ENCODE data around the gene AEBP1.

AEBP1 gene

GRCh38 chr7:44117801-44118429 is 13.8 kb downstream of the AEBP1 start:
- WGBS (ENCODE audit: extremely low coverage, insufficient coverage, low lambda C conversion rate): no CpG with 5 or more reads among the region's 13 CpGs
- H2BK120ac ChIP-seq (ENCODE audit: low read depth, low read length): no peak overlapping the region
- H2AK5ac ChIP-seq (ENCODE audit: low read length): no peak overlapping the region
- H3K27ac ChIP-seq (ENCODE audit: low read depth, low read length): no peak overlapping the region
- no peak overlapping the region for H4K5ac ChIP-seq (ENCODE audit: low read length)
- H3K4ac ChIP-seq (ENCODE audit: low read depth, low read length): no peak overlapping the region
- no peak overlapping the region for H3K23ac ChIP-seq (ENCODE audit: low read length)
- H3K4me2 ChIP-seq (ENCODE audit: low read length): no peak overlapping the region
- no peak overlapping the region for H2BK5ac ChIP-seq (ENCODE audit: low read length)
- peaks cover 20% of the 10 kb centered on the region for H3K79me2 ChIP-seq (ENCODE audit: control insufficient read depth, insufficient read depth, low read length)
- no peak overlapping the region for H4K8ac ChIP-seq (ENCODE audit: low read depth, low read length)
- H3K36me3 ChIP-seq (ENCODE audit: control insufficient read depth, insufficient read depth, low read length): peaks cover 10% of the 10 kb centered on the region
- no peak overlapping the region for H3K4me3 ChIP-seq (ENCODE audit: low read length)
- H3K9ac ChIP-seq (ENCODE audit: low read length): no peak overlapping the region
- H2BK15ac ChIP-seq (replicated peaks; ENCODE audit: low read depth): no peak overlapping the region
- no peaks in the 10 kb centered on the region for H3K27me3 ChIP-seq (ENCODE audit: insufficient read depth, low read length, poor library complexity)
- no peak for DNase-seq
- H3K56ac ChIP-seq (ENCODE audit: low read length): no peak overlapping the region
- no peak overlapping the region for H3K18ac ChIP-seq (ENCODE audit: low read length)
- no peaks in the 10 kb centered on the region for H3K4me1 ChIP-seq (ENCODE audit: control insufficient read depth, low read depth, low read length)
- peaks cover 24% of the 10 kb centered on the region for H3K79me1 ChIP-seq (ENCODE audit: low read length)

GRCh38 chr7:44119829-44120380 is 15.8 kb downstream of the AEBP1 start:
- peaks cover 20% of the 10 kb centered on the region for H3K79me2 ChIP-seq (ENCODE audit: control insufficient read depth, insufficient read depth, low read length)
- no CpG with 5 or more reads among the region's 8 CpGs for WGBS (ENCODE audit: extremely low coverage, insufficient coverage, low lambda C conversion rate)
- H3K9ac ChIP-seq (ENCODE audit: low read length): no peak overlapping the region
- no peaks in the 10 kb centered on the region for H3K27me3 ChIP-seq (ENCODE audit: insufficient read depth, low read length, poor library complexity)
- no peak overlapping the region for H2BK15ac ChIP-seq (replicated peaks; ENCODE audit: low read depth)
- H3K27ac ChIP-seq (ENCODE audit: low read depth, low read length): no peak overlapping the region
- H3K79me1 ChIP-seq (ENCODE audit: low read length): peaks cover 24% of the 10 kb centered on the region
- no peak overlapping the region for H3K18ac ChIP-seq (ENCODE audit: low read length)
- H4K5ac ChIP-seq (ENCODE audit: low read length): no peak overlapping the region
- no peak overlapping the region for H3K4me3 ChIP-seq (ENCODE audit: low read length)
- no peak overlapping the region for H3K23ac ChIP-seq (ENCODE audit: low read length)
- no peak for DNase-seq
- no peak overlapping the region for H2AK5ac ChIP-seq (ENCODE audit: low read length)
- no peak overlapping the region for H3K4ac ChIP-seq (ENCODE audit: low read depth, low read length)
- H4K8ac ChIP-seq (ENCODE audit: low read depth, low read length): no peak overlapping the region
- H2BK5ac ChIP-seq (ENCODE audit: low read length): no peak overlapping the region
- no peaks in the 10 kb centered on the region for H3K4me1 ChIP-seq (ENCODE audit: control insufficient read depth, low read depth, low read length)
- H2BK120ac ChIP-seq (ENCODE audit: low read depth, low read length): no peak overlapping the region
- peaks cover 6% of the 10 kb centered on the region for H3K36me3 ChIP-seq (ENCODE audit: control insufficient read depth, insufficient read depth, low read length)
- H3K56ac ChIP-seq (ENCODE audit: low read length): no peak overlapping the region
- H3K4me2 ChIP-seq (ENCODE audit: low read length): no peak overlapping the region

GRCh38 chr7:44120395-44120794 is 16.2 kb downstream of the AEBP1 start:
- Histone ChIP-seq H3K4me2 (ENCODE audit: low read length) (no peak overlapping the region), H2BK15ac (replicated peaks; ENCODE audit: low read depth) (no peak overlapping the region), H3K23ac (ENCODE audit: low read length) (no peak overlapping the region), H3K18ac (ENCODE audit: low read length) (no peak overlapping the region), H3K79me1 (ENCODE audit: low read length) (peaks cover 24% of the 10 kb centered on the region), H2BK5ac (ENCODE audit: low read length) (no peak overlapping the region), H3K4ac (ENCODE audit: low read depth, low read length) (no peak overlapping the region), H2AK5ac (ENCODE audit: low read length) (no peak overlapping the region), H3K4me1 (ENCODE audit: control insufficient read depth, low read depth, low read length) (no peaks in the 10 kb centered on the region), H3K4me3 (ENCODE audit: low read length) (no peak overlapping the region), H3K36me3 (ENCODE audit: control insufficient read depth, insufficient read depth, low read length) (peaks cover 6% of the 10 kb centered on the region), H3K9ac (ENCODE audit: low read length) (no peak overlapping the region), H3K79me2 (ENCODE audit: control insufficient read depth, insufficient read depth, low read length) (peaks cover 20% of the 10 kb centered on the region), H2BK120ac (ENCODE audit: low read depth, low read length) (no peak overlapping the region), H4K5ac (ENCODE audit: low read length) (no peak overlapping the region), H3K56ac (ENCODE audit: low read length) (no peak overlapping the region), H4K8ac (ENCODE audit: low read depth, low read length) (no peak overlapping the region), H3K27me3 (ENCODE audit: insufficient read depth, low read length, poor library complexity) (no peaks in the 10 kb centered on the region), H3K27ac (ENCODE audit: low read depth, low read length) (no peak overlapping the region)
- no CpG with 5 or more reads among the region's 6 CpGs for WGBS (ENCODE audit: extremely low coverage, insufficient coverage, low lambda C conversion rate)
- DNase-seq: no peak

- no peak overlapping the region for H3K56ac ChIP-seq (ENCODE audit: low read length)
- H3K4me3 ChIP-seq (ENCODE audit: low read length): no peak overlapping the region
- H4K8ac ChIP-seq (ENCODE audit: low read depth, low read length): no peak overlapping the region
- no peaks in the 10 kb centered on the region for H3K27me3 ChIP-seq (ENCODE audit: insufficient read depth, low read length, poor library complexity)
- peaks cover 20% of the 10 kb centered on the region for H3K79me2 ChIP-seq (ENCODE audit: control insufficient read depth, insufficient read depth, low read length)
- no peak overlapping the region for H3K18ac ChIP-seq (ENCODE audit: low read length)
- no peak overlapping the region for H4K5ac ChIP-seq (ENCODE audit: low read length)
- H3K4me1 ChIP-seq (ENCODE audit: control insufficient read depth, low read depth, low read length): no peaks in the 10 kb centered on the region
- no peak overlapping the region for H3K27ac ChIP-seq (ENCODE audit: low read depth, low read length)
- DNase-seq: no peak
- H2BK5ac ChIP-seq (ENCODE audit: low read length): no peak overlapping the region
- WGBS (ENCODE audit: extremely low coverage, insufficient coverage, low lambda C conversion rate): no CpG with 5 or more reads among the region's 12 CpGs
- H2BK120ac ChIP-seq (ENCODE audit: low read depth, low read length): no peak overlapping the region
- peak overlapping the region; percentile 6 for H3K9ac ChIP-seq (ENCODE audit: low read length)
- H2AK5ac ChIP-seq (ENCODE audit: low read length): no peak overlapping the region
- no peak overlapping the region for H2BK15ac ChIP-seq (replicated peaks; ENCODE audit: low read depth)
- H3K4ac ChIP-seq (ENCODE audit: low read depth, low read length): no peak overlapping the region
- H3K4me2 ChIP-seq (ENCODE audit: low read length): no peak overlapping the region
- no peak overlapping the region for H3K23ac ChIP-seq (ENCODE audit: low read length)
- H3K79me1 ChIP-seq (ENCODE audit: low read length): peaks cover 24% of the 10 kb centered on the region
- H3K36me3 ChIP-seq (ENCODE audit: control insufficient read depth, insufficient read depth, low read length): peaks cover 2% of the 10 kb centered on the region
Measured at GRCh38 chr7:44121761-44122420, 17.7 kb downstream of the AEBP1 start.

GRCh38 chr7:44122529-44122928 is 18.4 kb downstream of the AEBP1 start:
- H3K18ac ChIP-seq (ENCODE audit: low read length): no peak overlapping the region

More at GRCh38 chr7:44122529-44122928, 18.4 kb downstream of the AEBP1 start:
- Histone ChIP-seq H3K27me3 (ENCODE audit: insufficient read depth, low read length, poor library complexity) (no peaks in the 10 kb centered on the region), H4K8ac (ENCODE audit: low read depth, low read length) (no peak overlapping the region), H3K9ac (ENCODE audit: low read length) (peak overlapping the region; percentile 77), H3K4me3 (ENCODE audit: low read length) (peak overlapping the region; percentile 84), H3K36me3 (ENCODE audit: control insufficient read depth, insufficient read depth, low read length) (peaks cover 2% of the 10 kb centered on the region), H3K4me2 (ENCODE audit: low read length) (peak overlapping the region; percentile 64), H3K79me2 (ENCODE audit: control insufficient read depth, insufficient read depth, low read length) (peaks cover 20% of the 10 kb centered on the region), H4K5ac (ENCODE audit: low read length) (no peak overlapping the region), H3K79me1 (ENCODE audit: low read length) (peaks cover 24% of the 10 kb centered on the region), H2BK5ac (ENCODE audit: low read length) (no peak overlapping the region), H3K56ac (ENCODE audit: low read length) (peak overlapping the region; percentile 97), H3K4ac (ENCODE audit: low read depth, low read length) (no peak overlapping the region), H2BK15ac (replicated peaks; ENCODE audit: low read depth) (no peak overlapping the region), H2BK120ac (ENCODE audit: low read depth, low read length) (no peak overlapping the region), H2AK5ac (ENCODE audit: low read length) (peak overlapping the region; percentile 6), H3K4me1 (ENCODE audit: control insufficient read depth, low read depth, low read length) (no peaks in the 10 kb centered on the region), H3K27ac (ENCODE audit: low read depth, low read length) (no peak overlapping the region), H3K23ac (ENCODE audit: low read length) (no peak overlapping the region)
- no CpG with 5 or more reads among the region's 1 CpG for WGBS (ENCODE audit: extremely low coverage, insufficient coverage, low lambda C conversion rate)
- no peak for DNase-seq

All from mesendoderm (in vitro differentiated cells).